ENCODE measurements around the gene HLA-C. TPM values are rescaled to one million over a fixed set of nuclear protein-coding genes. Genes with fewer than 3 reads are reported as not detected.

HLA-C gene
- total and polyA plus RNA-seq, 2 donors (not counting 3 experiments of a cell fraction or from before 2014, with no cell fraction given) = 109 to 287 TPM

DNA sequence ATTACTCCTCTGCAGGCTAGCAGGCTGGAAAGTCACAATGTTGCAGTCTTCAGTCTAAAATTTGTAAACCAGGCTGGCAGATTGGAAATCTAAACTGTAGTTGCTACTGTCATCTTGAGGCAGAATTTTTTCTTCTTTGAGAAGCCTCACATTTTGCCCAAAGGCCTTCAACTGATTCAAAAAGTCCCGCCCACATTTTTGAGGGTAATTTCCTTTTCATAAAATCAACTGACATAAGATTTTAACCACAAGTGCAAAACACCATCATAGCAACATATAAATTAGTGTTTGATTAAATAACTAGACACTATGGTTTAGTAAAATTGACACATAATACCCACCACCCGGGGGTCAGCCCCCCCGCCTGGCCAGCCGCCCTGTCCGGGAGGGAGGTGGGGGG is 28.4 kb downstream of the HLA-C start:
- CTCF ChIA-PET = no interaction called here
- peaks cover 3% of the 10 kb centered on the region for H3K4me1 ChIP-seq (ENCODE audit: control insufficient read depth, extremely low read depth, insufficient read depth, low read length)
- TF ChIP-seq, protein P1, sequence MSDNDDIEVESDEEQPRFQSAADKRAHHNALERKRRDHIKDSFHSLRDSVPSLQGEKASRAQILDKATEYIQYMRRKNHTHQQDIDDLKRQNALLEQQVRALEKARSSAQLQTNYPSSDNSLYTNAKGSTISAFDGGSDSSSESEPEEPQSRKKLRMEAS (IDR thresholded peaks at IDR 0.05; ENCODE audit: insufficient read depth, insufficient read length) = no peak
- no peak for TF ChIP-seq GATA2 (IDR thresholded peaks at IDR 0.05; ENCODE audit: insufficient read depth, insufficient read length, low read depth, low read length)
- TF ChIP-seq POLR2AphosphoS5 (IDR thresholded peaks at IDR 0.05; ENCODE audit: insufficient read depth, low read depth, low read length) = no peak
- TF ChIP-seq POLR2A (IDR thresholded peaks at IDR 0.05; ENCODE audit: low read depth, low read length) = no peak
- no peak for TF ChIP-seq FOS (IDR thresholded peaks at IDR 0.05; ENCODE audit: borderline replicate concordance, insufficient read depth, low read length)
- TF ChIP-seq, protein P2, sequence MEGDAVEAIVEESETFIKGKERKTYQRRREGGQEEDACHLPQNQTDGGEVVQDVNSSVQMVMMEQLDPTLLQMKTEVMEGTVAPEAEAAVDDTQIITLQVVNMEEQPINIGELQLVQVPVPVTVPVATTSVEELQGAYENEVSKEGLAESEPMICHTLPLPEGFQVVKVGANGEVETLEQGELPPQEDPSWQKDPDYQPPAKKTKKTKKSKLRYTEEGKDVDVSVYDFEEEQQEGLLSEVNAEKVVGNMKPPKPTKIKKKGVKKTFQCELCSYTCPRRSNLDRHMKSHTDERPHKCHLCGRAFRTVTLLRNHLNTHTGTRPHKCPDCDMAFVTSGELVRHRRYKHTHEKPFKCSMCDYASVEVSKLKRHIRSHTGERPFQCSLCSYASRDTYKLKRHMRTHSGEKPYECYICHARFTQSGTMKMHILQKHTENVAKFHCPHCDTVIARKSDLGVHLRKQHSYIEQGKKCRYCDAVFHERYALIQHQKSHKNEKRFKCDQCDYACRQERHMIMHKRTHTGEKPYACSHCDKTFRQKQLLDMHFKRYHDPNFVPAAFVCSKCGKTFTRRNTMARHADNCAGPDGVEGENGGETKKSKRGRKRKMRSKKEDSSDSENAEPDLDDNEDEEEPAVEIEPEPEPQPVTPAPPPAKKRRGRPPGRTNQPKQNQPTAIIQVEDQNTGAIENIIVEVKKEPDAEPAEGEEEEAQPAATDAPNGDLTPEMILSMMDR (IDR thresholded peaks at IDR 0.05; ENCODE audit: extremely low read depth in 1 of 2, insufficient read depth in 1 of 2, low read depth in 1 of 2, low read length in 2 of 2) = no peak
- no peak for TF ChIP-seq EZH2 (IDR thresholded peaks at IDR 0.05; ENCODE audit: borderline replicate concordance, low read depth, low read length, severe bottlenecking)
- TF ChIP-seq MYC (IDR thresholded peaks at IDR 0.05; ENCODE audit: low read depth, low read length) = no peak
- TF ChIP-seq JUN (IDR thresholded peaks at IDR 0.05; ENCODE audit: borderline replicate concordance, insufficient read depth, insufficient read length, low read depth) = no peak
- POLR2A ChIA-PET = no interaction called here
- no peaks in the 10 kb centered on the region for H3K36me3 ChIP-seq (ENCODE audit: control insufficient read depth in 2 of 2, extremely low read depth in 1 of 2, insufficient read depth in 2 of 2, low read length in 2 of 2)
- no peak overlapping the region for H2AFZ ChIP-seq (ENCODE audit: low read depth, low read length)
- H3K9ac ChIP-seq (replicated peaks; ENCODE audit: extremely low read depth, insufficient read depth, low read length) = no peak overlapping the region
- intact Hi-C loops (cut with micrococcal nuclease) (no loop called here), dilution Hi-C loops (cut with MboI; ENCODE audit: extremely low pct_ligation_motif_present, low sequenced_read_pairs) (no loop called here)
- no peaks in the 10 kb centered on the region for H3K9me3 ChIP-seq (replicated peaks; ENCODE audit: control insufficient read depth, insufficient read depth, low read length)
- H3K27ac ChIP-seq (ENCODE audit: insufficient read depth, low read depth, low read length) = no peak overlapping the region
- H3K4me2 ChIP-seq (ENCODE audit: insufficient read depth, low read length) = no peak overlapping the region
- FAIRE-seq (no peak), DNase-seq (ENCODE audit: low read depth, low spot score) (no peak)
- H3K4me3 ChIP-seq (replicated peaks in 1 of 3; ENCODE audit: insufficient read depth in 1 of 3, low read depth in 1 of 3, low read length in 3 of 3) = no peak overlapping the region
- no peaks in the 10 kb centered on the region for H4K20me1 ChIP-seq (replicated peaks; ENCODE audit: control insufficient read depth, extremely low read depth, insufficient read depth, low read length)
- H3K9me1 ChIP-seq (replicated peaks; ENCODE audit: control insufficient read depth, extremely low read depth, insufficient read depth, low read length) = no peaks in the 10 kb centered on the region
- H3K27me3 ChIP-seq (ENCODE audit: control insufficient read depth in 2 of 2, insufficient read depth in 2 of 2, low read length in 2 of 2) = peaks cover 5 to 17% of the 10 kb centered on the region in 2 experiments
- H3K79me2 ChIP-seq (ENCODE audit: control insufficient read depth, insufficient read depth, low read length) = no peaks in the 10 kb centered on the region
- BruUV-seq (replicated peaks) = no TSS peak

Data from endothelial cell of umbilical vein (primary cell).